ENCODE results near the gene PHYH.
"Not testable (repeated sequence)": the region's sequence is repeated elsewhere in the genome, so short reads cannot be mapped to it uniquely, and the experiment has no call there.

The PHYH gene

GRCh38 chr10:13299437-13300287, at the start of gene PHYH:
Gene PHYH (minus strand): TSS chr10:13300064. CDS start chr10:13300042, 22 bp downstream.
- peak; percentile 90 for DNase-seq (ENCODE audit: low spot score)

- peak; percentile 95 for DNase-seq (ENCODE audit: low spot score)
Measured at GRCh38 chr10:13348216-13349017, 48.6 kb upstream of the PHYH start, which contains the start of gene SEPHS1. Gene SEPHS1 (minus strand): TSS chr10:13348293. CDS start chr10:13344950, 3,343 bp downstream.

- DNase-seq (ENCODE audit: low spot score) = peak; percentile 76
Measured at GRCh38 chr10:13347500-13348156, 47.8 kb upstream of the PHYH start.

GRCh38 chr10:13347043-13347499, 47.2 kb upstream of the PHYH start:
- no peak for DNase-seq (ENCODE audit: low spot score)

- DNase-seq (ENCODE audit: low spot score) = peak; percentile 33
Measured at GRCh38 chr10:13346283-13347042, 46.6 kb upstream of the PHYH start.

- no peak for DNase-seq (ENCODE audit: low spot score)
Measured at GRCh38 chr10:13340626-13341376, 40.9 kb upstream of the PHYH start.

GRCh38 chr10:13340068-13340467, 40.2 kb upstream of the PHYH start:
- DNase-seq (ENCODE audit: low spot score) = no peak

GRCh38 chr10:13338390-13339110, 38.7 kb upstream of the PHYH start:
- DNase-seq (ENCODE audit: low spot score) = no peak

- no peak for DNase-seq (ENCODE audit: low spot score)
Measured at GRCh38 chr10:13337827-13338196, 37.9 kb upstream of the PHYH start.

GRCh38 chr10:13337128-13337826, 37.4 kb upstream of the PHYH start:
- DNase-seq (ENCODE audit: low spot score) = no peak

GRCh38 chr10:13335881-13336280, 36.0 kb upstream of the PHYH start:
- no peak for DNase-seq (ENCODE audit: low spot score)

GRCh38 chr10:13334556-13334955, 34.7 kb upstream of the PHYH start:
- DNase-seq (ENCODE audit: low spot score) = no peak

- no peak for DNase-seq (ENCODE audit: low spot score)
Measured at GRCh38 chr10:13331646-13332045, 31.8 kb upstream of the PHYH start.

GRCh38 chr10:13330980-13331379, 31.1 kb upstream of the PHYH start:
- DNase-seq (ENCODE audit: low spot score) = not testable (repeated sequence)

- DNase-seq (ENCODE audit: low spot score) = no peak
Measured at GRCh38 chr10:13329565-13329964, 29.7 kb upstream of the PHYH start.

GRCh38 chr10:13328613-13329012, 28.7 kb upstream of the PHYH start:
- DNase-seq (ENCODE audit: low spot score) = no peak

GRCh38 chr10:13328126-13328525, 28.3 kb upstream of the PHYH start:
- DNase-seq (ENCODE audit: low spot score) = no peak

- no peak for DNase-seq (ENCODE audit: low spot score)
Measured at GRCh38 chr10:13327534-13327933, 27.7 kb upstream of the PHYH start.

- no peak for DNase-seq (ENCODE audit: low spot score)
Measured at GRCh38 chr10:13322615-13323148, 22.8 kb upstream of the PHYH start.

Measured in HuH-7 (cell line).